Spleen (tissue), 7 donors: ENCODE data around the gene SLC37A3.

Experiments used
- CTCF ChIP-seq, 11 experiments: fragments of 200-600 bp in 7 of 11; fragments of 450-650 bp in 4 of 11; sonication (generic) in 4 of 11; IDR thresholded peaks in 8 of 11; conservative IDR thresholded peaks in 3 of 11; 1 replicate in 7 of 11; 2 replicates in 4 of 11; pipeline versions ENCODE4 v1.4.0 to v1.8.0; 2016 to 2021; ENCODE audit warnings: antibody characterized with exemption in 11 of 11, inconsistent platforms in 4 of 11, mild to moderate bottlenecking in 1 of 11
- POLR2A ChIP-seq, 3 donors: fragments of 450-650 bp; IDR thresholded peaks; one replicate each; pipeline ENCODE4 v1.5.1; 2017; ENCODE audit warnings: antibody characterized with exemption in 3 of 3, mild to moderate bottlenecking in 1 of 3
- donor health status: DM: no; HTN: no; CAD: no; lungs with moderate emphysema.
- donor health status: DM: no; HTN: no; CAD: no.
- donor health status: DM: no; HTN: no; CAD: no.

- TF ChIP-seq CTCF (IDR thresholded peaks at IDR 0.05 in 8 of 11, conservative IDR thresholded peaks at IDR 0.05 in 3 of 11) (no peak), POLR2A (IDR thresholded peaks at IDR 0.05) (no peak)
These were observed 68.2 kb downstream of the SLC37A3 start for GRCh38 chr7:140330128-140330527.
